IPS-18a (cell line): ENCODE measurements around the gene SLC22A9.

Experiments
- H3K27ac ChIP-seq: one replicate; pipeline ENCODE4 v1.5.1; 2013; ENCODE audit warnings: low read length
- H3K27me3 ChIP-seq: one replicate; pipeline ENCODE4 v1.6.1; 2013; ENCODE audit warnings: mild to moderate bottlenecking, low read length; ENCODE audit not compliant: control insufficient read depth, insufficient read depth
- H3K36me3 ChIP-seq: one replicate; pipeline ENCODE4 v1.6.1; 2013; ENCODE audit warnings: low read depth, low read length; ENCODE audit not compliant: control insufficient read depth
- H3K4me1 ChIP-seq: one replicate; pipeline ENCODE4 v1.6.1; 2013; ENCODE audit warnings: low read depth, low read length; ENCODE audit not compliant: control insufficient read depth
- H3K4me3 ChIP-seq: one replicate; pipeline ENCODE4 v1.5.1; 2013; ENCODE audit warnings: low read length
- H3K9ac ChIP-seq: one replicate; pipeline ENCODE4 v1.6.1; 2013; ENCODE audit warnings: mild to moderate bottlenecking, low read length, moderate library complexity
- H3K9me3 ChIP-seq: one replicate; pipeline ENCODE4 v1.6.1; 2013; ENCODE audit warnings: low read depth, low read length; ENCODE audit not compliant: control insufficient read depth

Gene SLC22A9

GRCh38 chr11:63445720-63446119 lies 76.1 kb downstream of the SLC22A9 start:
- Histone ChIP-seq H3K27me3 (no peaks in the 10 kb centered on the region), H3K27ac (no peak overlapping the region), H3K9ac (no peak overlapping the region), H3K36me3 (no peaks in the 10 kb centered on the region), H3K4me1 (peaks cover 15% of the 10 kb centered on the region), H3K4me3 (no peak overlapping the region), H3K9me3 (no peaks in the 10 kb centered on the region)

- Histone ChIP-seq H3K9me3 (no peaks in the 10 kb centered on the region), H3K9ac (no peak overlapping the region), H3K27ac (no peak overlapping the region), H3K4me1 (peaks cover 27% of the 10 kb centered on the region), H3K27me3 (no peaks in the 10 kb centered on the region), H3K4me3 (no peak overlapping the region), H3K36me3 (no peaks in the 10 kb centered on the region)
Observed at GRCh38 chr11:63448646-63449045, 79.1 kb downstream of the SLC22A9 start.

- H3K4me1 ChIP-seq: peaks cover 10% of the 10 kb centered on the region
- no peaks in the 10 kb centered on the region for H3K9me3 ChIP-seq
- H3K4me3 ChIP-seq: no peak overlapping the region
- H3K27me3 ChIP-seq: no peaks in the 10 kb centered on the region
- no peaks in the 10 kb centered on the region for H3K36me3 ChIP-seq
- no peak overlapping the region for H3K27ac ChIP-seq
- H3K9ac ChIP-seq: no peak overlapping the region
Observed at GRCh38 chr11:63459586-63459985, 90.0 kb downstream of the SLC22A9 start.
